Chondrocyte (in vitro differentiated cells): Measurements from ENCODE around the gene ANXA6. TPM values are rescaled to one million over a fixed set of nuclear protein-coding genes. Genes with fewer than 3 reads are reported as not detected.

ENCODE experiments used
- DNase-seq: peaks from one replicate; pipeline ENCODE4 v3.0.0; 2021; ENCODE audit warnings: mixed read lengths, low spot score
- H3K27ac Mint-ChIP-seq: one replicate; pipeline ENCODE4 v1.8.0; 2021; ENCODE audit warnings: mild to moderate bottlenecking, moderate library complexity, mixed read lengths; ENCODE audit not compliant: unreplicated experiment
- H3K27me3 Mint-ChIP-seq: 2 replicates; pipeline ENCODE4 v1.8.0; 2021; ENCODE audit warnings: low read depth, mixed read lengths
- H3K36me3 Mint-ChIP-seq: 2 replicates; pipeline ENCODE4 v1.8.0; 2021; ENCODE audit warnings: low read depth, mixed read lengths
- H3K4me1 Mint-ChIP-seq: 2 replicates; pipeline ENCODE4 v1.8.0; 2021; ENCODE audit warnings: low read depth, mild to moderate bottlenecking, mixed read lengths
- H3K4me3 Mint-ChIP-seq: one replicate; pipeline ENCODE4 v1.8.0; 2021; ENCODE audit warnings: mild to moderate bottlenecking, moderate library complexity, mixed read lengths; ENCODE audit not compliant: unreplicated experiment
- H3K9me3 Mint-ChIP-seq: 2 replicates; pipeline ENCODE4 v1.8.0; 2021; ENCODE audit warnings: low read depth, mixed read lengths
- CTCF ChIP-seq: fragments of 200-600 bp; sonication (generic); IDR thresholded peaks from 2 replicates; pipeline ENCODE4 v1.5.0; 2021; ENCODE audit warnings: antibody characterized with exemption, mild to moderate bottlenecking, moderate library complexity
- total RNA-seq: library from RNA; stranded (reverse); gene quantifications from 3 replicates; pipeline ENCODE4 v1.2.1, GENCODE V29; 2021

The ANXA6 gene
- total RNA-seq, 1 donor from 2014 or later = 450 TPM

GRCh38 chr5:151127926-151128325, 29.7 kb downstream of the ANXA6 start:
- peak overlapping the region; percentile 71 for H3K27ac Mint-ChIP-seq

GRCh38 chr5:151126199-151126645, 31.4 kb downstream of the ANXA6 start:
- Mint-ChIP-seq H3K36me3 (peaks cover 53% of the 10 kb centered on the region), H3K27ac (peak overlapping the region; percentile 60), H3K4me3 (no peak overlapping the region), H3K4me1 (peaks cover 12% of the 10 kb centered on the region), H3K9me3 (no peaks in the 10 kb centered on the region), H3K27me3 (no peaks in the 10 kb centered on the region)
- DNase-seq = no peak
- TF ChIP-seq CTCF = peak; percentile 86

More at GRCh38 chr5:151127926-151128325, 29.7 kb downstream of the ANXA6 start:
- H3K4me3 Mint-ChIP-seq = no peak overlapping the region
- H3K27me3 Mint-ChIP-seq = no peaks in the 10 kb centered on the region
- DNase-seq = no peak
- peaks cover 12% of the 10 kb centered on the region for H3K4me1 Mint-ChIP-seq
- peaks cover 51% of the 10 kb centered on the region for H3K36me3 Mint-ChIP-seq
- TF ChIP-seq CTCF = no peak
- no peaks in the 10 kb centered on the region for H3K9me3 Mint-ChIP-seq

- TF ChIP-seq CTCF = no peak
- no peak overlapping the region for H3K27ac Mint-ChIP-seq
- peaks cover 12% of the 10 kb centered on the region for H3K4me1 Mint-ChIP-seq
- H3K4me3 Mint-ChIP-seq = no peak overlapping the region
- H3K36me3 Mint-ChIP-seq = peaks cover 55% of the 10 kb centered on the region
- no peaks in the 10 kb centered on the region for H3K27me3 Mint-ChIP-seq
- H3K9me3 Mint-ChIP-seq = no peaks in the 10 kb centered on the region
- no peak for DNase-seq
Measured at GRCh38 chr5:151125421-151125820, 32.2 kb downstream of the ANXA6 start.

GRCh38 chr5:151123897-151124751, 33.5 kb downstream of the ANXA6 start:
- Mint-ChIP-seq H3K9me3 (no peaks in the 10 kb centered on the region), H3K27me3 (no peaks in the 10 kb centered on the region), H3K4me1 (peaks cover 12% of the 10 kb centered on the region), H3K4me3 (no peak overlapping the region), H3K36me3 (peaks cover 56% of the 10 kb centered on the region), H3K27ac (peak overlapping the region; percentile 59)
- no peak for TF ChIP-seq CTCF
- DNase-seq = no peak

GRCh38 chr5:151122828-151123227, 34.8 kb downstream of the ANXA6 start:
- no peak for DNase-seq
- Mint-ChIP-seq H3K9me3 (no peaks in the 10 kb centered on the region), H3K27me3 (no peaks in the 10 kb centered on the region), H3K4me1 (peaks cover 12% of the 10 kb centered on the region), H3K27ac (no peak overlapping the region), H3K36me3 (peaks cover 49% of the 10 kb centered on the region), H3K4me3 (no peak overlapping the region)
- no peak for TF ChIP-seq CTCF
